HG03280 (cell line): ENCODE measurements around the gene NPHP1.
"Not testable (repeated sequence)": the region's sequence is repeated elsewhere in the genome, so short reads cannot be mapped to it uniquely, and the experiment has no call there.

Experiments used
- ATAC-seq: cut with Tn5 transposase; IDR thresholded peaks from one replicate; pipeline ENCODE4 v1.9.1; 2021; ENCODE audit warnings: mild to moderate bottlenecking, moderate library complexity; ENCODE audit not compliant: unreplicated experiment

NPHP1 gene

GRCh38 chr2:110105183-110105582 lies 99.6 kb downstream of the NPHP1 start:
- no peak for ATAC-seq

- ATAC-seq, result no peak
Observed at GRCh38 chr2:110104025-110104771, 100.6 kb downstream of the NPHP1 start.

- ATAC-seq, result no peak
Observed at GRCh38 chr2:110103061-110103961, 101.5 kb downstream of the NPHP1 start.

GRCh38 chr2:110101901-110102803 lies 102.7 kb downstream of the NPHP1 start:
- ATAC-seq, result no peak

- ATAC-seq, result no peak
Observed at GRCh38 chr2:110101280-110101844, 103.5 kb downstream of the NPHP1 start.

GRCh38 chr2:110100880-110101279 lies 103.9 kb downstream of the NPHP1 start:
- ATAC-seq, result not testable (repeated sequence)

- no peak for ATAC-seq
Observed at GRCh38 chr2:110100480-110100879, 104.3 kb downstream of the NPHP1 start.

GRCh38 chr2:110099471-110100225 lies 105.2 kb downstream of the NPHP1 start:
- no peak for ATAC-seq

GRCh38 chr2:110099038-110099425 lies 105.8 kb downstream of the NPHP1 start:
- ATAC-seq, result no peak

- ATAC-seq, result no peak
Observed at GRCh38 chr2:110097506-110098220, 107.2 kb downstream of the NPHP1 start.

GRCh38 chr2:110095994-110096633 lies 108.7 kb downstream of the NPHP1 start:
- ATAC-seq, result no peak

GRCh38 chr2:110094884-110095534 lies 109.8 kb downstream of the NPHP1 start:
- not testable (repeated sequence) for ATAC-seq

GRCh38 chr2:110093924-110094323 lies 110.9 kb downstream of the NPHP1 start:
- ATAC-seq, result not testable (repeated sequence)

GRCh38 chr2:110090164-110090563 lies 114.6 kb downstream of the NPHP1 start:
- ATAC-seq, result not testable (repeated sequence)

- not testable (repeated sequence) for ATAC-seq
Observed at GRCh38 chr2:110083757-110084156, 121.1 kb downstream of the NPHP1 start.

GRCh38 chr2:110083162-110083561 lies 121.7 kb downstream of the NPHP1 start:
- not testable (repeated sequence) for ATAC-seq

- ATAC-seq, result not testable (repeated sequence)
Observed at GRCh38 chr2:110078104-110078503, 126.7 kb downstream of the NPHP1 start.

- not testable (repeated sequence) for ATAC-seq
Observed at GRCh38 chr2:110075896-110076295, 128.9 kb downstream of the NPHP1 start.
